B cell (primary cell): ENCODE data around the gene GAL3ST2.

Source experiments
- CTCF ChIP-seq: fragments of 200-600 bp; IDR thresholded peaks from one replicate; pipeline ENCODE4 v1.8.0; 2022; ENCODE audit warnings: antibody characterized with exemption, mild to moderate bottlenecking
- EZH2 ChIP-seq: IDR thresholded peaks from 2 replicates; pipeline ENCODE4 v1.6.1; 2012; ENCODE audit warnings: borderline replicate concordance, low read depth, mild to moderate bottlenecking, moderate library complexity, low read length; ENCODE audit not compliant: insufficient read depth, poor library complexity, severe bottlenecking

GRCh38 chr2:241770185-241770935, 6.3 kb upstream of the GAL3ST2 start:
- no peak for TF ChIP-seq CTCF
- no peak for TF ChIP-seq EZH2
